IMR-90 (cell line): ENCODE measurements around the gene EPHB6. TPM values are rescaled to one million over a fixed set of nuclear protein-coding genes. Genes with fewer than 3 reads are reported as not detected.

Source experiments
- ATAC-seq: fragments of 200-7000 bp; cut with Tn5 transposase; 2 replicates; pipeline ENCODE4 v1.9.1; 2020; ENCODE audit warnings: low read depth, mild to moderate bottlenecking, moderate library complexity
- BruUV-seq: library from RNA; stranded (reverse); fragments of 400-500 nt; replicated peaks from 2 replicates; lab custom pipeline; 2021; lab: Mats Ljungman, UMichigan
- CTCF ChIA-PET: fragments of 300-600 bp; formaldehyde crosslinking; extraction: SDS; loops from one replicate; lab custom pipeline; 2021; ENCODE audit warnings: antibody characterized with exemption; lab: Yijun Ruan, JAX
- POLR2A ChIA-PET: fragments of 300-600 bp; sonication (Branson Sonifier 250); formaldehyde crosslinking; loops from one replicate; lab custom pipeline; 2022; ENCODE audit warnings: antibody characterized with exemption; ENCODE audit not compliant: unreplicated experiment; lab: Charles Lee
- DNase-seq: peaks from one replicate; pipeline ENCODE4 v3.0.0; 2013
- H2AFZ ChIP-seq: replicated peaks from 2 replicates; pipeline ENCODE3; 2013; ENCODE audit warnings: low read length, mild to moderate bottlenecking; ENCODE audit not compliant: poor library complexity
- H2AK5ac ChIP-seq: 2 replicates; pipeline ENCODE4 v1.6.1; 2013; ENCODE audit warnings: low read depth, low read length, inconsistent platforms
- H2AK9ac ChIP-seq: replicated peaks from 2 replicates; pipeline ENCODE3; 2013; ENCODE audit warnings: mild to moderate bottlenecking, low read depth, low read length, moderate library complexity; ENCODE audit not compliant: poor library complexity
- H2BK120ac ChIP-seq: 2 replicates; pipeline ENCODE4 v1.6.1; 2013; ENCODE audit warnings: low read depth, low read length, inconsistent platforms
- H2BK15ac ChIP-seq: 3 replicates; pipeline ENCODE4 v1.6.1; 2013; ENCODE audit warnings: low read depth, low read length, inconsistent platforms
- H2BK20ac ChIP-seq: 2 replicates; pipeline ENCODE4 v1.6.1; 2013; ENCODE audit warnings: low read depth, mild to moderate bottlenecking, inconsistent platforms, low read length, moderate library complexity
- H2BK5ac ChIP-seq: 2 replicates; pipeline ENCODE4 v1.6.1; 2013; ENCODE audit warnings: mild to moderate bottlenecking, low read depth, low read length, inconsistent platforms; ENCODE audit not compliant: poor library complexity, severe bottlenecking
- H3K14ac ChIP-seq: replicated peaks from 2 replicates; pipeline ENCODE4 v1.6.1; 2013; ENCODE audit warnings: low read depth, low read length, inconsistent platforms
- H3K18ac ChIP-seq: 2 replicates; pipeline ENCODE4 v1.6.1; 2013; ENCODE audit warnings: low read depth, low read length, control low read depth
- H3K23ac ChIP-seq: 2 replicates; pipeline ENCODE4 v1.6.1; 2013; ENCODE audit warnings: low read depth, low read length, inconsistent platforms
- H3K27ac ChIP-seq: 2 replicates; pipeline ENCODE4 v1.5.1; 2013; ENCODE audit warnings: mild to moderate bottlenecking, control low read depth, low read length; ENCODE audit not compliant: insufficient read depth
- H3K27me3 ChIP-seq: 2 replicates; pipeline ENCODE4 v1.6.1; 2013; ENCODE audit warnings: low read length; ENCODE audit not compliant: control insufficient read depth, insufficient read depth
- H3K36me3 ChIP-seq: 2 replicates; pipeline ENCODE4 v1.6.1; 2013; ENCODE audit warnings: low read length, mixed read lengths; ENCODE audit not compliant: control insufficient read depth, insufficient read depth
- H3K4ac ChIP-seq: 2 replicates; pipeline ENCODE4 v1.6.1; 2013; ENCODE audit warnings: low read depth, low read length, inconsistent platforms
- H3K4me1 ChIP-seq: 2 replicates; pipeline ENCODE4 v1.6.1; 2013; ENCODE audit warnings: low read length, mixed read lengths; ENCODE audit not compliant: control insufficient read depth, insufficient read depth
- H3K4me2 ChIP-seq: 2 replicates; pipeline ENCODE4 v1.6.1; 2013; ENCODE audit warnings: low read depth, mild to moderate bottlenecking, control low read depth, low read length, moderate library complexity
- H3K4me3 ChIP-seq: 2 replicates; pipeline ENCODE4 v1.5.1; 2013; ENCODE audit warnings: low read depth, mild to moderate bottlenecking, control low read depth, low read length, moderate library complexity; ENCODE audit not compliant: insufficient read depth
- H3K56ac ChIP-seq: 2 replicates; pipeline ENCODE4 v1.6.1; 2013; ENCODE audit warnings: low read length, inconsistent platforms; ENCODE audit not compliant: insufficient read depth; ENCODE audit errors: extremely low read depth
- H3K79me1 ChIP-seq, 2 experiments: 2 replicates each; pipeline ENCODE4 v1.6.1; 2013; ENCODE audit warnings: low read length in 2 of 2, inconsistent platforms in 1 of 2, low read depth in 1 of 2
- H3K9ac ChIP-seq: 2 replicates; pipeline ENCODE4 v1.6.1; 2013; ENCODE audit warnings: low read depth, low read length, control low read depth
- H3K9me1 ChIP-seq: 2 replicates; pipeline ENCODE4 v1.6.1; 2013; ENCODE audit warnings: low read length, inconsistent platforms; ENCODE audit not compliant: insufficient read depth
- H3K9me3 ChIP-seq: 2 replicates; pipeline ENCODE4 v1.6.1; 2013; ENCODE audit warnings: low read length; ENCODE audit not compliant: control insufficient read depth, insufficient read depth
- H4K20me1 ChIP-seq: 2 replicates; pipeline ENCODE4 v1.6.1; 2013; ENCODE audit warnings: low read length, inconsistent platforms; ENCODE audit not compliant: insufficient read depth
- H4K5ac ChIP-seq: 2 replicates; pipeline ENCODE4 v1.6.1; 2013; ENCODE audit warnings: mild to moderate bottlenecking, low read depth, low read length, control low read depth
- H4K8ac ChIP-seq, 2 experiments: 2 replicates each; pipeline ENCODE4 v1.6.1; 2013; ENCODE audit warnings: low read depth in 2 of 2, low read length in 2 of 2, control low read depth in 1 of 2, inconsistent platforms in 1 of 2
- H4K91ac ChIP-seq: 2 replicates; pipeline ENCODE4 v1.6.1; 2013; ENCODE audit warnings: low read depth, low read length, inconsistent platforms; ENCODE audit not compliant: insufficient read depth
- NFE2L2 ChIP-seq: fragments of 150-350 bp; IDR thresholded peaks from 2 replicates; pipeline ENCODE4 v1.6.1; 2016; ENCODE audit warnings: low read depth, mild to moderate bottlenecking, low read length
- RCOR1 ChIP-seq: IDR thresholded peaks from 2 replicates; pipeline ENCODE4 v1.6.1; 2012; ENCODE audit warnings: mild to moderate bottlenecking, low read length, improper control_type of control experiment; ENCODE audit not compliant: insufficient replicate concordance
- WGBS, 2 experiments: methylation state at CpG; one replicate each; pipeline versions ENCODE4 v1.1.5 to v1.1.7; 2013; ENCODE audit warnings: missing lambda C conversion rate in 2 of 2; ENCODE audit not compliant: insufficient read length in 1 of 2; ENCODE audit errors: extremely low coverage in 2 of 2; 5-methylcytosine and 5-hydroxymethylcytosine counted together
- dilution Hi-C: fragments of 300-500 bp; cut with HindIII; formaldehyde crosslinking; loops from one replicate; pipeline ENCODE4 v1.14.3; 2018; ENCODE audit warnings: low sequenced_read_pairs; ENCODE audit not compliant: unreplicated experiment
- in situ Hi-C: fragments of 300-500 bp; cut with MboI; formaldehyde crosslinking; loops from 3 replicates; pipeline ENCODE4 v1.14.3; 2019; ENCODE audit warnings: low sequenced_read_pairs, inconsistent platforms, mixed read lengths
- intact Hi-C: fragments of 100-400 bp; cut with micrococcal nuclease; formaldehyde crosslinking; loops from 2 replicates; pipeline ENCODE4 v1.10.0; 2022
- polyA plus RNA-seq, 3 experiments: library from polyadenylated mRNA; depleted of rRNA; stranded (reverse); fragments of >200 nt; gene quantifications; 2 replicates each; pipeline ENCODE4 v1.2.3, GENCODE V29; 2012; ENCODE audit warnings: low replicate concordance in 1 of 3
- total RNA-seq: library from RNA; depleted of rRNA; stranded (reverse); fragments of >200 nt; gene quantifications from 2 replicates; pipeline ENCODE4 v1.2.3, GENCODE V29; 2012
- TF ChIP-seq, protein P1 (sequence below): conservative IDR thresholded peaks from 2 replicates; pipeline ENCODE4 v1.5.1; 2012; ENCODE audit warnings: mild to moderate bottlenecking, low read depth, low read length, improper control_type of control experiment

EPHB6 gene
- total and polyA plus RNA-seq, 2 of the 4 experiments (the other 2 are of a cell fraction), result under 0.01 to 0.60 TPM

DNA sequence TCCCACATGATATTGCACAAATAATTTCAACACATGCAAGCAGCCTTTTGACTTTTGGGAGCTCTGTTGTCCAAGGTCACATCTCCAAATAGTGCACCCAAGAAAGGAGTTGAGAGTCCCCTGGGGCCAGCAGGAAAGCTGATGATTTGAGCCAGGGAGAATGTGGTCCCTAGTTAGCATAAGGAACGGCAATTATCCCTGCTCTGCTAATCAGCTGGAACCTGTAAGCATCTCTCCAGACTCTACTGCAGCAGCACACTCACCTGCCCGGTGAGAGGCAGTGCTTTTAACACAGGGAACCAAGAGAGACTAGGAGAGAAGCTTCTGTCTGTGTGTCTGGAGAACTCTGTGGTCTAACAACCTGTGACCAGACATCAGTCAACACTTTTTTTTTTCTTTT is 61.6 kb downstream of the EPHB6 start:
- Histone ChIP-seq H3K18ac (no peak overlapping the region), H4K5ac (no peak overlapping the region), H4K8ac (no peak overlapping the region), H3K27ac (no peak overlapping the region), H3K9me3 (no peaks in the 10 kb centered on the region; the same call in 1 of the 2 replicates), H2AK5ac (no peak overlapping the region), H3K27me3 (no peaks in the 10 kb centered on the region), H3K9me1 (no peaks in the 10 kb centered on the region), H3K79me1 (no peaks in the 10 kb centered on the region), H3K36me3 (no peaks in the 10 kb centered on the region), H3K4me2 (no peak overlapping the region), H3K4me1 (no peaks in the 10 kb centered on the region), H3K14ac (no peak overlapping the region), H2BK20ac (no peak overlapping the region), H3K4ac (no peak overlapping the region), H2BK5ac (no peak overlapping the region), H3K4me3 (no peak overlapping the region), H3K9ac (no peak overlapping the region), H2AK9ac (peak overlapping the region; percentile 25), H2BK15ac (no peak overlapping the region), H3K23ac (no peak overlapping the region), H3K56ac (no peak overlapping the region), H4K91ac (no peak overlapping the region), H4K20me1 (no peaks in the 10 kb centered on the region), H2AFZ (no peak overlapping the region), H2BK120ac (no peak overlapping the region)
- in situ Hi-C loops, result no loop called here
- ATAC-seq (no peak), DNase-seq (no peak)
- POLR2A ChIA-PET, result no interaction called here
- intact Hi-C loops, result no loop called here
- no TSS peak for BruUV-seq
- whole genome bisulfite sequencing, 2 experiments, result no CpG with 5 or more reads among the region's 2 CpGs
- TF ChIP-seq NFE2L2, result no peak
- TF ChIP-seq RCOR1, result no peak
- TF ChIP-seq, protein P1, sequence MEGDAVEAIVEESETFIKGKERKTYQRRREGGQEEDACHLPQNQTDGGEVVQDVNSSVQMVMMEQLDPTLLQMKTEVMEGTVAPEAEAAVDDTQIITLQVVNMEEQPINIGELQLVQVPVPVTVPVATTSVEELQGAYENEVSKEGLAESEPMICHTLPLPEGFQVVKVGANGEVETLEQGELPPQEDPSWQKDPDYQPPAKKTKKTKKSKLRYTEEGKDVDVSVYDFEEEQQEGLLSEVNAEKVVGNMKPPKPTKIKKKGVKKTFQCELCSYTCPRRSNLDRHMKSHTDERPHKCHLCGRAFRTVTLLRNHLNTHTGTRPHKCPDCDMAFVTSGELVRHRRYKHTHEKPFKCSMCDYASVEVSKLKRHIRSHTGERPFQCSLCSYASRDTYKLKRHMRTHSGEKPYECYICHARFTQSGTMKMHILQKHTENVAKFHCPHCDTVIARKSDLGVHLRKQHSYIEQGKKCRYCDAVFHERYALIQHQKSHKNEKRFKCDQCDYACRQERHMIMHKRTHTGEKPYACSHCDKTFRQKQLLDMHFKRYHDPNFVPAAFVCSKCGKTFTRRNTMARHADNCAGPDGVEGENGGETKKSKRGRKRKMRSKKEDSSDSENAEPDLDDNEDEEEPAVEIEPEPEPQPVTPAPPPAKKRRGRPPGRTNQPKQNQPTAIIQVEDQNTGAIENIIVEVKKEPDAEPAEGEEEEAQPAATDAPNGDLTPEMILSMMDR, result no peak
- dilution Hi-C loops, result no loop called here
- CTCF ChIA-PET, result no interaction called here
